ENCODE data around the gene CTSC. TPM values are rescaled to one million over a fixed set of nuclear protein-coding genes. Genes with fewer than 3 reads are reported as not detected.

The CTSC gene
- total and polyA plus RNA-seq, 9 of the 15 experiments (the other 6 are each of a cell fraction or from before 2014, with no cell fraction given), result 113 to 403 (median 187) TPM

DNA sequence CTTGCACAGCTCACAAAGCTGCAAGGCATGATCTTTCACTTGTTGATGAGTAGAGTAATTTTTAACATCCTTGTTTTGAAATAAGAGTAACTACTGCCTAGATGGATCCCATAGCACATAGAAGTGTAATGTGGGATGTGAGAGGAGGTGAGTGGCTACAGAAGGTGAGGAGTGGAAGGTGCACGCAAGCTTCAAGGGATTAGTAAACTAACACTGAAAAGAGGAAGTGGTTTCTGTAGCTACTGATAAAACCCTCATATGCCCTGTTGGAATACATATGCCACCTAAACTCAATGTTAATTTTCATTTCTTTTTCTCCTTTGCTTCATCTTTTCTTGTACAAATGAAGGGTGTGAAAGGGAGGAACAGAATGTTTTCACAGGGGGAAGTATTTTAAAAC is 22.0 kb upstream of the CTSC start (continued):
- TF ChIP-seq ZNF12 (CRISPR knock-in tag; IDR thresholded peaks at IDR 0.05) (no peak), STAT5A (IDR thresholded peaks at IDR 0.05; ENCODE audit: borderline replicate concordance, low read length) (no peak), DMBX1 (CRISPR knock-in tag; IDR thresholded peaks at IDR 0.05; ENCODE audit: borderline replicate concordance) (no peak), FOXA1 (IDR thresholded peaks at IDR 0.05; ENCODE audit: borderline replicate concordance) (no peak), NFIC (IDR thresholded peaks at IDR 0.05) (no peak), EP300 (IDR thresholded peaks at IDR 0.05; ENCODE audit: low read length) (peak; percentile 37; the same call in 1 of the 2 replicates), ZNF316 (IDR thresholded peaks at IDR 0.05) (no peak), EWSR1 (IDR thresholded peaks at IDR 0.05; ENCODE audit: borderline replicate concordance, low read depth, partially characterized antibody) (no peak), HDAC3 (IDR thresholded peaks at IDR 0.05; ENCODE audit: borderline replicate concordance, partially characterized antibody) (no peak), TARDBP (IDR thresholded peaks at IDR 0.05) (no peak), NFE2 (IDR thresholded peaks at IDR 0.05; ENCODE audit: low read depth) (0 out of 2 replicates have a peak, but pooled peaks have one; percentile 12), CHD2 (IDR thresholded peaks at IDR 0.05; ENCODE audit: low read depth, low read length) (no peak), SRF (CRISPR knock-in tag; IDR thresholded peaks at IDR 0.05) (no peak), RBFOX2 (IDR thresholded peaks at IDR 0.05; ENCODE audit: low read depth, low read length) (no peak), NFE2L1 (tag; IDR thresholded peaks at IDR 0.05; ENCODE audit: borderline replicate concordance, low read depth) (no peak), ZNF175 (CRISPR knock-in tag; IDR thresholded peaks at IDR 0.05; ENCODE audit: low read depth) (no peak), TRIM24 (IDR thresholded peaks at IDR 0.05) (0 out of 4 replicates have a peak, but pooled peaks of 1 of the 2 experiments have one; percentile 22), FOXM1 (IDR thresholded peaks at IDR 0.05; ENCODE audit: low read depth) (no peak), FOXM1 (CRISPR knock-in tag; IDR thresholded peaks at IDR 0.05; ENCODE audit: low read depth) (no peak), ZNF445 (CRISPR knock-in tag; IDR thresholded peaks at IDR 0.05; ENCODE audit: low read depth) (no peak)
- TF ChIP-seq, protein P1, sequence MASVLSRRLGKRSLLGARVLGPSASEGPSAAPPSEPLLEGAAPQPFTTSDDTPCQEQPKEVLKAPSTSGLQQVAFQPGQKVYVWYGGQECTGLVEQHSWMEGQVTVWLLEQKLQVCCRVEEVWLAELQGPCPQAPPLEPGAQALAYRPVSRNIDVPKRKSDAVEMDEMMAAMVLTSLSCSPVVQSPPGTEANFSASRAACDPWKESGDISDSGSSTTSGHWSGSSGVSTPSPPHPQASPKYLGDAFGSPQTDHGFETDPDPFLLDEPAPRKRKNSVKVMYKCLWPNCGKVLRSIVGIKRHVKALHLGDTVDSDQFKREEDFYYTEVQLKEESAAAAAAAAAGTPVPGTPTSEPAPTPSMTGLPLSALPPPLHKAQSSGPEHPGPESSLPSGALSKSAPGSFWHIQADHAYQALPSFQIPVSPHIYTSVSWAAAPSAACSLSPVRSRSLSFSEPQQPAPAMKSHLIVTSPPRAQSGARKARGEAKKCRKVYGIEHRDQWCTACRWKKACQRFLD (CRISPR knock-in tag; IDR thresholded peaks at IDR 0.05), result no peak
- TF ChIP-seq, protein P2, sequence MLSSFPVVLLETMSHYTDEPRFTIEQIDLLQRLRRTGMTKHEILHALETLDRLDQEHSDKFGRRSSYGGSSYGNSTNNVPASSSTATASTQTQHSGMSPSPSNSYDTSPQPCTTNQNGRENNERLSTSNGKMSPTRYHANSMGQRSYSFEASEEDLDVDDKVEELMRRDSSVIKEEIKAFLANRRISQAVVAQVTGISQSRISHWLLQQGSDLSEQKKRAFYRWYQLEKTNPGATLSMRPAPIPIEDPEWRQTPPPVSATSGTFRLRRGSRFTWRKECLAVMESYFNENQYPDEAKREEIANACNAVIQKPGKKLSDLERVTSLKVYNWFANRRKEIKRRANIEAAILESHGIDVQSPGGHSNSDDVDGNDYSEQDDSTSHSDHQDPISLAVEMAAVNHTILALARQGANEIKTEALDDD (IDR thresholded peaks at IDR 0.05), result peak; percentile 65
- TF ChIP-seq, protein P3, sequence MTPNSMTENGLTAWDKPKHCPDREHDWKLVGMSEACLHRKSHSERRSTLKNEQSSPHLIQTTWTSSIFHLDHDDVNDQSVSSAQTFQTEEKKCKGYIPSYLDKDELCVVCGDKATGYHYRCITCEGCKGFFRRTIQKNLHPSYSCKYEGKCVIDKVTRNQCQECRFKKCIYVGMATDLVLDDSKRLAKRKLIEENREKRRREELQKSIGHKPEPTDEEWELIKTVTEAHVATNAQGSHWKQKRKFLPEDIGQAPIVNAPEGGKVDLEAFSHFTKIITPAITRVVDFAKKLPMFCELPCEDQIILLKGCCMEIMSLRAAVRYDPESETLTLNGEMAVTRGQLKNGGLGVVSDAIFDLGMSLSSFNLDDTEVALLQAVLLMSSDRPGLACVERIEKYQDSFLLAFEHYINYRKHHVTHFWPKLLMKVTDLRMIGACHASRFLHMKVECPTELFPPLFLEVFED (CRISPR knock-in tag; conservative IDR thresholded peaks at IDR 0.05), result no peak
- TF ChIP-seq, protein P4, sequence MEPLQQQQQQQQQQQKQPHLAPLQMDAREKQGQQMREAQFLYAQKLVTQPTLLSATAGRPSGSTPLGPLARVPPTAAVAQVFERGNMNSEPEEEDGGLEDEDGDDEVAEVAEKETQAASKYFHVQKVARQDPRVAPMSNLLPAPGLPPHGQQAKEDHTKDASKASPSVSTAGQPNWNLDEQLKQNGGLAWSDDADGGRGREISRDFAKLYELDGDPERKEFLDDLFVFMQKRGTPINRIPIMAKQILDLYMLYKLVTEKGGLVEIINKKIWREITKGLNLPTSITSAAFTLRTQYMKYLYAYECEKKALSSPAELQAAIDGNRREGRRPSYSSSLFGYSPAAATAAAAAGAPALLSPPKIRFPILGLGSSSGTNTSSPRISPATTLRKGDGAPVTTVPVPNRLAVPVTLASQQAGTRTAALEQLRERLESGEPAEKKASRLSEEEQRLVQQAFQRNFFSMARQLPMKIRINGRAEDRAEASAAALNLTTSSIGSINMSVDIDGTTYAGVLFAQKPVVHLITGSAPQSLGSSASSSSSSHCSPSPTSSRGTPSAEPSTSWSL (CRISPR knock-in tag; IDR thresholded peaks at IDR 0.05; ENCODE audit: borderline replicate concordance), result no peak
- TF ChIP-seq, protein P5, sequence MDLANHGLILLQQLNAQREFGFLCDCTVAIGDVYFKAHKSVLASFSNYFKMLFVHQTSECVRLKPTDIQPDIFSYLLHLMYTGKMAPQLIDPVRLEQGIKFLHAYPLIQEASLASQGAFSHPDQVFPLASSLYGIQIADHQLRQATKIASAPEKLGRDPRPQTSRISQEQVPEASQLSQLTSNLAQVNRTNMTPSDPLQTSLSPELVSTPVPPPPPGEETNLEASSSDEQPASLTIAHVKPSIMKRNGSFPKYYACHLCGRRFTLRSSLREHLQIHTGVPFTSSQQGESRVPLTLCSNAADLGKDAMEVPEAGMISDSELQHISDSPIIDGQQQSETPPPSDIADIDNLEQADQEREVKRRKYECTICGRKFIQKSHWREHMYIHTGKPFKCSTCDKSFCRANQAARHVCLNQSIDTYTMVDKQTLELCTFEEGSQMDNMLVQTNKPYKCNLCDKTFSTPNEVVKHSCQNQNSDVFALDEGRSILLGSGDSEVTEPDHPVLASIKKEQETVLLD (IDR thresholded peaks at IDR 0.05), result no peak

Measured in K562 (cell line).